Eye (tissue), 1 donor: ENCODE data around the gene ZC3H7A.
"Not testable (repeated sequence)": the region's sequence is repeated elsewhere in the genome, so short reads cannot be mapped to it uniquely, and the experiment has no call there.

Experiments
- DNase-seq: peaks from one replicate; pipeline ENCODE4 v3.0.0-alpha.2; 2015

Gene ZC3H7A

GRCh38 chr16:11799509-11800381 is 2.7 kb upstream of the ZC3H7A start:
- DNase-seq = no peak

DNA sequence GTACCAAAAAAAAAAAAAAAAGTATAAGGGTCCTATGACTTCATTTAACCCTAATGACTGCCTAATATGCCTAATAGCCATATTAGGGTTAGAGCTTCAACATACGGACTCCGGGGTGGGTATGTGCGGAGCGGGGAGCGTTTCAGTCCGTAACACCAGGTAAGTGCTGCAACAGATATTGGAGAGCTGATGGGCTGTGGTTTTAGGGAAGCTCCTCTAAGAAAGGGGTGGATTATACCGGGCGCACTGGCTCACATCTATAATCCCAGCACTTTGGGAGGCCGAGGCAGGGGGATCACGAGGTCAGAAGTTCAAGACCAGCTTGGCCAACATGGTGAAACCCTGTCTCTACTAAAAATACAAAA is 1.9 kb upstream of the ZC3H7A start:
- DNase-seq = no peak

GRCh38 chr16:11797957-11798299 is 870 bp upstream of the ZC3H7A start:
- DNase-seq = no peak

DNA sequence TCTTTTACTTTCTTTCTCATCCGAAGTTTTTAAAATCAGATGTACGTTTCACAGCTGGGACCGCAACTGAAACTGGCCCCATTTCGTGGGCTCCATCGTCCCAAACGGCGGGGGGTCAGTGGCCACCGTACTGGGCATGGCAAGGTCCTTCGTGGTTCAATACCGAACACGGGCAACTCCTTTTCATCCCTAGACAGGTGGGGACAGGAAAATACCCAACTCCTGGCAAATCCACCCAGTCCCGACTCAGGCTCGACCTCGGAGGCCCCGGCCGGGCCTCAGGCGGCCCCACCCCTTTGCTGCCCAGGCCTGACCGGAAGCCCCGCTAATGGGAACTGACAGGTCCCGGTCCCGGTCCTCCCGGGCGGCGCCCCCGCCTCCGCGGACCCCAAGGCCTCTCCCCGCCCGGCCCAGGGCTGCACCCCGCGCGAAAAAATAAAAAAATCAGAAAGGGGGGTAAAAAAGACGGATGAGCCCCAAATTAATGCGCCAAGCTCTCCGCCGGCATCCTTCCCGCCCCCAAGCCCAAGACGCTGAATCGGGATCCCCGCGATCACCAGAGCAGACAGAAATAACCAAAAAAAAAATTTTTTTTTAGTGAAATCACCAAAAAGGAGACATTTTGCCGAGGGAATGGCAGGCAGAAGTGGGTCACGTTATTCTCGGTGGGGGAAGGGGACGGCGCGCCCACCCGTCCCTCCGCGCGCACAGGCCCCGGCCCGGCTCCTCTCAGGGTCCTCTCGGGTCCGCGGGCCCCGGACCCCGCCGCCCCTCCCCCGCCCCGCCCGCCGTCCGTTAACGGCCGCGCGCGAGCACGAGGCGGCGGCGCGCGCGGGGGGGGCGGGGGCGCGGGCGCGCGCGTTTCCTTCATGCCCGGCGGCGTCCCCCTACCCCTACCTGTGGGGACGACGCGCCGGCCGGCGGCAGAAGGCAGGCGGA is 562 bp downstream of the ZC3H7A start:
- peak; percentile 77 for DNase-seq

GRCh38 chr16:11795887-11796226 is 1.2 kb downstream of the ZC3H7A start:
- DNase-seq = no peak

DNA sequence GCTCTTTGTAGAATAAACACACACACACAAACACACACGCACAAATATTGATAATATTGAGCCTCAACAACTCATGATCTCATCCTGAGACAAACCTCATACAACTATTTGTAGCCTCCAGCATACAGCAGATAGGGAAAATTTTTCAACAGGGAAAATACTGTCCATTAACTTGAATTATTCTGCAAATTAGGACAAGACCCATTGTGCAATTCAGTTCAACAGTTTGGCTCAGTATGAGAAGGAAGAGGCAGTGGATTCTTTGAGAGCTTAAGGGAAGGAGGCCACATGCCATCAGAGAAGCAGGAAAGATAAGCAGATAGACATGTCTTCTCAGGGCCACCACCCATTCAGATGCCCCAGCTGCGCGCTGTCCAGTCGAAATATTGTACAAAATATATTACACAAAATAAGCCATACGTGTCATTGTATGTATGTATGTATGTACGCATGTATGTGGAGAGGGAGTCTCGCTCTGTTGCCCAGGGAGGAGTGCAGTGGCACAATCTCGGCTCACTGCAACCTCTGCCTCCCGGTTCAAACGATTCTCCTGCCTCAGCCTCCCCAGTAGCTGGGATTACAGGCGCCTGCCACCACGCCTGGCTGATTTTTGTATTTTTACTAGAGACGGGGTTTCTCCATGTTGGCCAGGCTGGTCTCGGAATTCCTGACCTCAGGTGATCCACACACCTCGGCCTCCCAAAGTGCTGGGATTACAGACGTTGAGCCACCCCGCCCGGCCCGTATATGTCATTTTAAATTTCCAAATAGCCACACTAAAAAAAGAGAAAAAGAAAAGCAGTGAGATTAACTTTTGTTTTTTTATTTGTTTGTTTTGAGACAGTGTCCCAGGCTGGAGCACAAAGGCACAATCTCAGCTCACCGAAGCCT is 1.8 kb downstream of the ZC3H7A start:
- DNase-seq = no peak

DNA sequence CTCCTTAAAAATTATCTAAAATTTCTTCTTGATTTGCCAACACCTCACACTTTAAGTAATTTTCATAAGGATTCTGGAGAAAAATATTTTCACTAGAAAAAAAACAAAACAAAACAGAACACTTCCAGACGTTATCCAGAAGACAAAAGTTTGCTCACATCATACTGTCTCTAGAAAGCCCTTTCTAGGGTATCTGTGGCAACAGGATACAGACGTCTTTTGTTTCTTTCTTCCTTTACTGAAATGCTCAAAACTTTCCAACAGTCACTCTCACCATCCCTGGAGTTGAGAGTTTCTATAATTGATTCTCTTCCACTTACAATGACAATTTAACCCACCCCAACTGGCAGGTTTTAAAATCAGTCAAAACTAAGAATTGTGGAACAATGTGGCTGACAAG is 2.6 kb downstream of the ZC3H7A start:
- DNase-seq = no peak

DNA sequence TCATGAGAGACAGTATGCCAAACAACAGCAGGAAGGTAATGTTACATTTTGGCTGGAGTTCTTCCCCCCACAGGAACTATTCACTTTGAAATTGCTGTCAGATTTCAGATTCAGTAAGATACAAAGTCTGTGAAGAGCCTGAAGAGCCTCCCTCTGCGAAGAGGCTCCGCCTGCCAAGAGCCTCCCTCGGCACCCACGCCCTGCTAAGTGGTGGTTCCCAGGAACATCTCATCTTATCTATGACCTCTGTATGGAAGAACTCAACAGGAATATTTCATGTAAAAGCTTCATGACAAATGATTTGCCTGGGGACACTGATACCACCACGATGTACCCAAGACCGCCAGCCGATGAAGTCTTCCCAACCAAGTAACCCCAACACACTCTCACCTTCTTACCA is 3.2 kb downstream of the ZC3H7A start:
- DNase-seq = no peak

GRCh38 chr16:11792410-11793241 is 4.4 kb downstream of the ZC3H7A start:
- DNase-seq = peak; percentile 27

- no peak for DNase-seq
These were observed 5.8 kb downstream of the ZC3H7A start for GRCh38 chr16:11791144-11791828.

DNA sequence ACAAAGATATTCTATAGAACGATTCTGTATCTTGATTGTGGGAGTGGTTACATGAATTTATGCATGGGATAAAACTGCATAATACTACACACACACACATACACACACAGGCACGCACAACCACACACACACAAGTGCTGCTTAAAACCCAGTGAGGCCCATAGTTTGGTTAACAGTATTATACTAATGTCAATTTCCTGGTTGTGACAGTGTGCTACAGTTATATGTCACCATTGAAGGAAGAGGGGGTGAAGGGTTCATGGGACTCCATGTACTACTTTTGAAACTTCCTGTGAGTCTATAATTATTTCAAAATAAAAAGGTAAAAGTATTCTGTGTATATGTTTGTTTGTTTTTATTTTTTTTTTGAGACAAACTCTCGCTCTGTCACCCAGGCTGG is 8.1 kb downstream of the ZC3H7A start:
- no peak for DNase-seq

DNA sequence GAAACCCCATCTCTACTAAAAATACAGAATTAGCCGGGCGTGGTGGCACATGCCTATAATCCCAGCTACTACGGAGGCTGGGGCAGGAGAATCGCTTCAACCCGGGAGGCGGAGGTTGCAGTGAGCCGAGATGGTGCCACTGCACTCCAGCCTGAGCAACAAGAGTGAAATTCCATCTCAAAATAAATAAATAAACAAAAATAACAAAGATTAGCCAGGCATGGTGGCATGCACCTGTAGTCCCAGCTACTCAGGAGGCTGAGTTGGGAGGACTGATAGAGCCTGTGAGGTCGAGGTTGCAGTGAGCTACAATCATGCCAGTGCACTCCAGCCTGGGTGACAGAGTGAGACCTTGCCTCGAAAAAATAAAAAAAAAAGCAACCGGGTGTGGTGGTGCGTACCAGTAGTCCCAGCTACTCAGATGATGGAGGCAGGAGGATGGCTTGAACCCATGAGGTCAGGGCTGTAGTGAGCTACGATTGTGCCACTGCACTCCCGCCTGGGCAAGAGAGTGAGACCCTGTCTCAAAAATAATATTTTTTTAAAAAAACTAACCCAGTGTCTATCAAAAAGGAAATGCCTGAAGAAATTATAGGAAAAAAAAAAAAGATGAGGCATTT is 12.0 kb downstream of the ZC3H7A start:
- not testable (repeated sequence) for DNase-seq

- DNase-seq = not testable (repeated sequence)
These were observed 12.7 kb downstream of the ZC3H7A start for GRCh38 chr16:11784381-11784780.

DNA sequence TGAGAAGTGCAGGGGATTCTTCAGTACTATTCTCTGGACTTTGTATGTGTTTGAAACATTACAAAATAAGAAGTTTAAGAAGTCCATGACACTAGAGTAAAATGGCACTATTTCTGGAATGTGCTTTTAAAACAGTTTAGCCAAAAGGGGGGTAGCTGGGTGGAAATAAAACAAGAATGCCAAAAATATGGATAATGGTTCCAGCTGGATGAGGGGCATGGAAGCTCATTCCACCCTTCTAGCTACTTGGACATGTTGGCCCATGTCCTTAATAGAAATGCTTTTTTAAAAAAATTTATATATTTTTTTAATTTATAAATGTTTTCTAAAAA is 13.1 kb downstream of the ZC3H7A start:
- DNase-seq = no peak

DNA sequence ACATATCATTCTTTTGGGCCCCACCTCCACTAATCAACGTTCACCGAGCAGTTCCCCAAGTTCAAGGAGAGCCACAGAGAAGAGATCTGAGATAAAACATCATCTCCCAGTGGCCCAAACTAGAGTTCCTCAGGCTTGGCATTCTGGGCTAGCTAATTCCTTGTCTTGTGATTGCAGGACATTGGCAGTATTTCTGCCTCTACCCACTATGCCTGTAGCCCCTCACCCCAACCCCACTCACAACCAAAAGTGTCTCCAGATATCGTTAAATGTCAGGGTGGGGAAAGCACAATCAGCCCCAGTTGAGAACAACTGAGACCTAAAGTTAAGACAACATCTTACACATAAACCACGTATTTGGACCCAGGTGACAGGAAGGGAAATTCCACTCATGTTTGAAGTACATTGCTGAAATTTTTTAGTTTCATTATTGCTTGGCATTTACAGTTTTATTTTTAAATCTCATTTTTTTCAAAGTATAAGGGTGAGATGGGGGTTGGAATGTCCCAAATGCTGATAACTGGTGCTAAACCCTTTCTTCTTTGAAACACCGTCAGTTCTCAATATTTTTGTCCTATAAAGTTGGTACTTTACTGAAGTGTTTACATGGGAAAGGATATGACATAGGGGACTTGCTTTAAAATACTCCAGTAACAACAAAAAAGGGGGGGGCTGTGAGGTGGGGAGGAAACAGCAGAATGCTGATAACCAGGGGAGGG is 13.6 kb downstream of the ZC3H7A start:
- peak; percentile 21 for DNase-seq

DNA sequence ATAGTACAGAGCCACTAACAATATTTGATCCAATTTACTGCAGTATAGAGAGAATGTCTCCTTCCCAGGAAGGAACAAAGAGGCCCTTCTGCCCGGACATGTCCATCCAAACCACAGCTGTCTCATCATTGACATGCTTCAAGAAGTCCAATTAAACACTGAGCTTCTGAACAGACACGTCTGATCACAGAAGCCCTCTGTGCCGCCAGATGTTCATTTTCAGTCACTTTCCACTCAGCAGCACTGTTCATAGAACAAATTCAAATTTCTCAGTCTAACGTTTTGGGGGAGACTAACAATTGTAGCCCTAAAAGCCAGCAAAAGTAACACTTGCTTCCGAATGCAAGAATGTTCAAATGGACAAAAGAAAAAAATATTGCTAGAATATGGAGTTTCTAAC is 15.3 kb downstream of the ZC3H7A start:
- DNase-seq = peak; percentile 80

GRCh38 chr16:11780991-11781680 is 15.9 kb downstream of the ZC3H7A start:
- DNase-seq = peak; percentile 42

- DNase-seq = no peak
These were observed 18.0 kb downstream of the ZC3H7A start for GRCh38 chr16:11779074-11779473.

DNA sequence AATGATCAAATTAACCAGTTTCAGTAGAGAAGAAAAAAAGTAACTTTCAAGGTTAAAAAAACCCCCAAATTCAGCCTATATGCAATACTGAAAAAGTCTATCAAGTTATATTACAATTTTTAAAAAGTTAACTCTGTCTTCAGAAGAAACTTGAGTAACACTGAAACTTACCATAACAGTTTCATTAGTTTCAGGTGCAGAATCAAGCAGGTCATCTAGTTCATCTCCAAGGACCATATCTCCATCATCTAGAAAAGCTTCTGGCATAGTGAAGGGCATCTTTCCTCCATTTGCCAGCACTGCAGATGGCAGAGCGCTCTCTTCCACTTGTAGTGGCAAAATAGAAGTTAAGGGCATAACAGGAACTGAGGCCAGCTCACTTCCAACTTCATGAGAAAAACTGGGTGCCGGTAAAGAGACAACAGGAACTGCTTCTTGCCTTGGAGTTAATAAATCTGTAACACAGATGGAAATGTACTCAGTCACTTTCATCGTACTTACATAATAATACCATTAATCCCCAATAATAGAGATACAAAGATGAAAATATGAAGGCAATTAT is 22.9 kb downstream of the ZC3H7A start:
- DNase-seq = no peak

GRCh38 chr16:11768849-11769248 is 28.2 kb downstream of the ZC3H7A start:
- DNase-seq = no peak
